Esophagus squamous epithelium (tissue), 4 donors: ENCODE measurements around the gene SMIM17.

ENCODE experiments used
- CTCF ChIP-seq, 6 experiments: fragments of 450-650 bp in 4 of 6; fragments of 200-600 bp in 2 of 6; sonication (generic) in 2 of 6; IDR thresholded peaks; one replicate each; pipeline ENCODE4 v1.5.1; 2016 to 2019; ENCODE audit warnings: antibody characterized with exemption in 6 of 6, mild to moderate bottlenecking in 4 of 6, moderate library complexity in 4 of 6
- POLR2A ChIP-seq, 4 donors: fragments of 450-650 bp; IDR thresholded peaks; one replicate each; pipeline ENCODE4 v1.6.1; 2017; ENCODE audit warnings: antibody characterized with exemption in 4 of 4, mild to moderate bottlenecking in 4 of 4, moderate library complexity in 3 of 4

DNA sequence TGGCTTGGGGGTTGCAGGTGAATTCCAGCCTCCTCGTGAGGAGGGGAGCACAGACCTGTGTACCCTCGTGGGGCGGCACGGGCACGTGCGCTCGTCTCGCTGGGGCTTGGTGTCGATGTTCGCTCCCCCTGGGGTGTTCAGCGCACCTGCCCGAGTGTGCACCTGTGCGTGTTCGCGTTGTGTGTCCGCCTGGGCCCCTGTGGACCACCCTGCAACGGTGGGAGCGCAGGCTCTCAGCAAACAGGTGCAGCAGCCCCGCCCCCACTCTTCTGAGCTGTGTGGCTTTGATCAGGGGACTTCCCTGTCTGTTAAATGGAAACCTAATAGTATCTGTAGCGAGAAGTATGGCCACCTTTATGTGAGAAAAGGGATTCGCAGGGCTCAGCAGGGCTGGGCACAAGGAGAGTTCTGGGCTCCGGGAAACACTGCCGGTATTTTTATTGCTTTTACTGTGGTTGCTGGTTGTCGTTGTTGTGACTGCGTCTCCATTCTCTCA, 549 bp downstream of the SMIM17 start:
- TF ChIP-seq CTCF (IDR thresholded peaks at IDR 0.05): no peak
- no peak for TF ChIP-seq POLR2A (IDR thresholded peaks at IDR 0.05)
